Type B pancreatic cell (in vitro differentiated cells): ENCODE measurements around the gene TRPV6. TPM values are rescaled to one million over a fixed set of nuclear protein-coding genes. Genes with fewer than 3 reads are reported as not detected.

Source experiments
- DNase-seq: peaks from one replicate; pipeline ENCODE4 v3.0.0; 2021; ENCODE audit warnings: mixed read lengths; ENCODE audit not compliant: unreplicated experiment; ENCODE audit errors: extremely low spot score
- H3K27ac Mint-ChIP-seq: 2 replicates; pipeline ENCODE4 v1.8.0; 2021; ENCODE audit warnings: mild to moderate bottlenecking, mixed read lengths
- H3K27me3 Mint-ChIP-seq: 2 replicates; pipeline ENCODE4 v1.8.0; 2021; ENCODE audit warnings: mixed read lengths
- H3K36me3 Mint-ChIP-seq: 2 replicates; pipeline ENCODE4 v1.8.0; 2021; ENCODE audit warnings: mixed read lengths
- H3K4me1 Mint-ChIP-seq: one replicate; pipeline ENCODE4 v1.8.0; 2021; ENCODE audit warnings: mixed read lengths; ENCODE audit not compliant: unreplicated experiment
- H3K4me3 Mint-ChIP-seq: 2 replicates; pipeline ENCODE4 v1.8.0; 2021; ENCODE audit warnings: mild to moderate bottlenecking, mixed read lengths
- H3K9me3 Mint-ChIP-seq: 2 replicates; pipeline ENCODE4 v1.8.0; 2021; ENCODE audit warnings: mixed read lengths
- CTCF ChIP-seq: fragments of 200-600 bp; sonication (generic); conservative IDR thresholded peaks from 2 replicates; pipeline ENCODE4 v1.5.0; 2021; ENCODE audit warnings: antibody characterized with exemption, mild to moderate bottlenecking
- total RNA-seq: library from RNA; stranded (reverse); gene quantifications from 2 replicates; pipeline ENCODE4 v1.2.1, GENCODE V29; 2021; ENCODE audit warnings: low replicate concordance

Gene TRPV6
- total RNA-seq, 1 donor from 2014 or later = 8.1 TPM

- Mint-ChIP-seq H3K27ac (no peak overlapping the region), H3K4me3 (no peak overlapping the region), H3K36me3 (no peaks in the 10 kb centered on the region), H3K27me3 (peaks cover 2% of the 10 kb centered on the region), H3K4me1 (no peaks in the 10 kb centered on the region), H3K9me3 (no peaks in the 10 kb centered on the region)
- no peak for TF ChIP-seq CTCF
- no peak for DNase-seq
Observed at GRCh38 chr7:142832417-142832816, 53.1 kb downstream of the TRPV6 start.

- TF ChIP-seq CTCF = no peak
- Mint-ChIP-seq H3K36me3 (no peaks in the 10 kb centered on the region), H3K27me3 (peaks cover 2% of the 10 kb centered on the region), H3K27ac (no peak overlapping the region), H3K4me3 (no peak overlapping the region), H3K9me3 (no peaks in the 10 kb centered on the region), H3K4me1 (no peaks in the 10 kb centered on the region)
- no peak for DNase-seq
Observed at GRCh38 chr7:142827951-142828500, 57.5 kb downstream of the TRPV6 start.

GRCh38 chr7:142822714-142823113, 62.8 kb downstream of the TRPV6 start:
- Mint-ChIP-seq H3K4me3 (no peak overlapping the region), H3K27me3 (peaks cover 4% of the 10 kb centered on the region), H3K27ac (no peak overlapping the region), H3K4me1 (no peaks in the 10 kb centered on the region), H3K9me3 (no peaks in the 10 kb centered on the region), H3K36me3 (no peaks in the 10 kb centered on the region)
- TF ChIP-seq CTCF = no peak
- DNase-seq = no peak

Other genes starting within 250 kb of the TRPV6 start
- gene PRSS1, start 136.3 kb downstream of the TRPV6 start, total RNA-seq = 10.0 and 118 TPM in 2 replicates
- gene PRSS2, start 114.8 kb downstream of the TRPV6 start, total RNA-seq = 20.4 and 272 TPM in 2 replicates
- gene EPHB6, start 30.7 kb downstream of the TRPV6 start, total RNA-seq = 8.4 and 8.8 TPM in 2 replicates
- gene TRPV5, start 48.0 kb upstream of the TRPV6 start, total RNA-seq = not detected in 2 replicates
- gene LLCFC1, start 53.7 kb upstream of the TRPV6 start, total RNA-seq = not detected in 2 replicates
- 1.6 and 2.8 TPM in 2 replicates for gene KEL, start 76.6 kb upstream of the TRPV6 start, total RNA-seq
- gene OR9A2, start 141.4 kb upstream of the TRPV6 start, total RNA-seq = not detected in 2 replicates
- gene OR6V1, start 166.6 kb upstream of the TRPV6 start, total RNA-seq = not detected in 2 replicates
- not detected in 2 replicates for gene PIP, start 246.3 kb upstream of the TRPV6 start, total RNA-seq